Effector CD8-positive, alpha-beta T cell (primary cell): ENCODE measurements around the gene CDK17.

Experiments used
- DNase-seq: peaks from one replicate; lab custom pipeline; 2025; lab: John Stamatoyannopoulos, UW

CDK17 gene

DNA sequence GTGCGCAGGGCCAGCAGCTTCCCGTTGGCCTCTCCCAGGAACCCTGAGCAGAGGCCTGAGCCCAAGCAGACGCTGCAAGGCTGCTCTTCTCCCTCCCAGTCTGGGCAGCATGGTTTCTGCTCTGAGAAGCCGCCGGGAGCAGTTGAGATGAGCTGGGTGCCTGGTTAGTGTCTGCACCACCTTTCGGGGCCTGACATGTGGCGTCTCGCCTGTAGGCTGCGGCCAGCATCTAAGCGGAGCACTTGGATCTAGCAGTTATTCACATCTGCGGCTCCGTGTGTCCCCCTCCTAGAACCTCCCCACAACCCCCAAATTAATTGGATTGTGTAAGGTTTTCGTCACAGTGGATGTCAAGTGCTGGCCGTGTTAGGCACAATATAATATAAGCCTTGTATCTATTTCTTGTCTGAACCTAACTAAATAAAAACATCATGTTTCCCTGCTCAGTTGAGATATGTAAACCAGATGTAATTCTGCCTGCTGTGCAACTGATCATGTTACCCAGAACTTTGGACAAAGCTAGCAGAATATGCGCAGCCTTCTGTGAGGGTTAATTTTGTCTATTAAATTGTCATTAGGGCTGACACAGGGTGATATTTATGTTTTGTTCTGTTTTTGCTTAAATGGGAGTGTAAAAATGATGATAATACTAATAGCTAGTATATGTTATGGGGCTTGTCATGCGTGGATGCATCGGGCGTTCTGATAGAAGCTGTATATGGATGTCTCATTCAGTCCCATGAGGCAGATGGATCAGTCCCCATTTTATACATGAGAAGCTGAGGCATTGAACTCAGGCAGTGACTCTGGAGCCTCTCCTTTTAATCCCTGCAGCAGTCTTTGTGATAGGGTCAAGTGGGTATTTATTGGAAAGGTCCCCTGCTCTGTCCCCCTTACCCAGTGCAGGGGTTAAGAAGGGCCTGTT, 160.3 kb downstream of the CDK17 start:
- no peak for DNase-seq

DNA sequence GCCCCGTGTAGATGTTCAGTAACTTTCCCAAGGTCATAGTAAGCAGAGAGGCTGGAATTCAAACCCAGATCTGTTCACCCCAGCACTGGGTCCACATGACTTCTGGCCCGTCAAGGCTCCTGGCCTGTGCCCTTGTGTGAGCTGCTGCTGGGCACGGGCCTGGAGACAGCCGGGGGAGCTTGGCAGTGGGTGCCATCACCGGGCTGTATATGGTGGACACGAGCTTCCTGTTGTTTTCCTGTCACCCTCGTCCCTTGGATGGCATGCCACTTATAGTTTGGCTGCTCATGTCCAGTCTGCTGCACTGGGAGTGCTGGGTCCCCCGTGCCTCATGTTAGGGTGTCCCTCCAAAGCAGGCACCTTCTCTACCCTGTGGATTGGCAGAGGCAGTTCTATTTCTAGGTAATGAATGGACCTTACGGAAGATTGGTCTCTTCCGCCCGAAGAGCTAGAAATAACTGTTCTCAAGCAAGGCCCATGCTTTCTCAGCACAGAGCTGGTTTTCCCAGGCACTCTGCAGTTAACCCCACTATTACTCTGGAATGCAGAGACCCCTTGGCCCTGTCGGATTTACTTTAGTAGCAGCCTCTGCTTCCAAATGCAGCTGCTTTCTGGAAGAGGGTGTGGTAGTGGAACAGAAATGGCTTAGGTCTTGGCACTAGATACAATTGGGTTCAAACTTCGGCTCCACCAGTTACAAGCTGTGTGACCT, 161.7 kb downstream of the CDK17 start:
- no peak for DNase-seq

DNA sequence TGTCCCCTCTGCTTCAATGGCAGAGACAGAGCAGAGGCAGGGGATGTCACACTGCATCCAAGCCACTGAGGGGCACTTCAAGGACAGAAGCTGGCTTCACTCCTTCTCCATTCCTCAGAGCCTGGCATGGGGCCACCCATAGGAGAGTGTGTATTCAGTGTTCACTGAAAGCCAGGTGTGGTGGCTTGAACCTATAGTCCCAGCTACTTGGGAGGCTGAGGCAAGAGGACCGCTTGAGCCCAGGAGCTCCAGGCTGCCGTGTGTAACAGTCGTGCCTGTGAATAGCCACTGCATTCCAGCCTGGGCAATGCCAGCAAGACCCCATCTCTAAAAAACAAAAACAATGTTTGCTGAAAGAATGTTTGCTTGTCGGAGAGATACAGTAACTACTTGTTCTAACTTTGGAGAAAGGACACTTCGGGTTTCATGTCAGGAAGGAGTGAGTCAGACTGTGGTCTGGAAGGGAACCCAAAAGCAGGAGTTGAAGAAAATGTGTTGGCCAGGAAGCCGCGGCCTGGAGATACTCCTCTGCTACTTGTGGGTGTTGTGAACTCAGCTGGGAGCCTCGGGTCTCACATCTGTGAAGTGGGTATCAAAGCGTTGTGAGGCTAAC, 162.7 kb downstream of the CDK17 start:
- DNase-seq, result no peak

- no peak for DNase-seq
Measured at GRCh38 chr12:96237035-96237434, 163.2 kb downstream of the CDK17 start.

GRCh38 chr12:96236221-96236822, 163.9 kb downstream of the CDK17 start:
- no peak for DNase-seq

- no peak for DNase-seq
Measured at GRCh38 chr12:96235484-96235826, 164.8 kb downstream of the CDK17 start.

- DNase-seq, result no peak
Measured at GRCh38 chr12:96234591-96235483, 165.4 kb downstream of the CDK17 start.

GRCh38 chr12:96233939-96234461, 166.2 kb downstream of the CDK17 start:
- DNase-seq, result no peak

- DNase-seq, result no peak
Measured at GRCh38 chr12:96233168-96233567, 167.1 kb downstream of the CDK17 start.

- no peak for DNase-seq
Measured at GRCh38 chr12:96230646-96231045, 169.6 kb downstream of the CDK17 start.

- DNase-seq, result no peak
Measured at GRCh38 chr12:96228566-96229248, 171.5 kb downstream of the CDK17 start.
